ENCODE data around the gene CDH26.

Gene CDH26

GRCh38 chr20:59985864-59986263 is 27.6 kb downstream of the CDH26 start:
- H3K4me1 ChIP-seq (ENCODE audit: control insufficient read depth in 1 of 2, insufficient read depth in 2 of 2, low read length in 2 of 2), result no peaks in the 10 kb centered on the region

GRCh38 chr20:59987135-59987534 is 28.9 kb downstream of the CDH26 start:
- Histone ChIP-seq H3K27me3 (ENCODE audit: low read depth, low read length) (no peaks in the 10 kb centered on the region), H3K27ac (ENCODE audit: low read length) (no peak overlapping the region), H3K4me1 (ENCODE audit: control insufficient read depth in 1 of 2, insufficient read depth in 2 of 2, low read length in 2 of 2) (no peaks in the 10 kb centered on the region), H3K9me3 (ENCODE audit: control insufficient read depth in 1 of 2, low read length in 2 of 2) (no peaks in the 10 kb centered on the region), H3K36me3 (ENCODE audit: control insufficient read depth in 1 of 2, insufficient read depth in 2 of 2, low read length in 2 of 2) (no peaks in the 10 kb centered on the region), H3K4me3 (ENCODE audit: low read depth in 1 of 2, low read length in 2 of 2) (no peak overlapping the region)

More at GRCh38 chr20:59985864-59986263, 27.6 kb downstream of the CDH26 start:
- Histone ChIP-seq H3K27me3 (ENCODE audit: low read depth, low read length) (no peaks in the 10 kb centered on the region), H3K9me3 (ENCODE audit: control insufficient read depth in 1 of 2, low read length in 2 of 2) (no peaks in the 10 kb centered on the region), H3K4me3 (ENCODE audit: low read depth in 1 of 2, low read length in 2 of 2) (no peak overlapping the region), H3K27ac (ENCODE audit: low read length) (no peak overlapping the region), H3K36me3 (ENCODE audit: control insufficient read depth in 1 of 2, insufficient read depth in 2 of 2, low read length in 2 of 2) (no peaks in the 10 kb centered on the region)

GRCh38 chr20:59988141-59988540 is 29.9 kb downstream of the CDH26 start:
- Histone ChIP-seq H3K4me3 (ENCODE audit: low read depth in 1 of 2, low read length in 2 of 2) (no peak overlapping the region), H3K27ac (ENCODE audit: low read length) (no peak overlapping the region), H3K9me3 (ENCODE audit: control insufficient read depth in 1 of 2, low read length in 2 of 2) (no peaks in the 10 kb centered on the region), H3K4me1 (ENCODE audit: control insufficient read depth in 1 of 2, insufficient read depth in 2 of 2, low read length in 2 of 2) (no peaks in the 10 kb centered on the region), H3K27me3 (ENCODE audit: low read depth, low read length) (no peaks in the 10 kb centered on the region), H3K36me3 (ENCODE audit: control insufficient read depth in 1 of 2, insufficient read depth in 2 of 2, low read length in 2 of 2) (no peaks in the 10 kb centered on the region)

- Histone ChIP-seq H3K36me3 (ENCODE audit: control insufficient read depth in 1 of 2, insufficient read depth in 2 of 2, low read length in 2 of 2) (no peaks in the 10 kb centered on the region), H3K27me3 (ENCODE audit: low read depth, low read length) (no peaks in the 10 kb centered on the region), H3K27ac (ENCODE audit: low read length) (no peak overlapping the region), H3K9me3 (ENCODE audit: control insufficient read depth in 1 of 2, low read length in 2 of 2) (no peaks in the 10 kb centered on the region), H3K4me3 (ENCODE audit: low read depth in 1 of 2, low read length in 2 of 2) (no peak overlapping the region), H3K4me1 (ENCODE audit: control insufficient read depth in 1 of 2, insufficient read depth in 2 of 2, low read length in 2 of 2) (peaks cover 6 to 9% of the 10 kb centered on the region in 2 donors)
Measured at GRCh38 chr20:59992526-59993084, 34.4 kb downstream of the CDH26 start.

GRCh38 chr20:59993736-59994430 is 35.7 kb downstream of the CDH26 start:
- Histone ChIP-seq H3K36me3 (ENCODE audit: control insufficient read depth in 1 of 2, insufficient read depth in 2 of 2, low read length in 2 of 2) (peaks cover 0 to 2% of the 10 kb centered on the region in 2 donors), H3K27ac (ENCODE audit: low read length) (no peak overlapping the region), H3K9me3 (ENCODE audit: control insufficient read depth in 1 of 2, low read length in 2 of 2) (no peaks in the 10 kb centered on the region), H3K4me3 (ENCODE audit: low read depth in 1 of 2, low read length in 2 of 2) (peak overlapping the region; percentile 0 to 12), H3K27me3 (ENCODE audit: low read depth, low read length) (no peaks in the 10 kb centered on the region), H3K4me1 (ENCODE audit: control insufficient read depth in 1 of 2, insufficient read depth in 2 of 2, low read length in 2 of 2) (peaks cover 6 to 9% of the 10 kb centered on the region in 2 donors)

- peak overlapping the region; percentile 0 to 12 for H3K4me3 ChIP-seq (ENCODE audit: low read depth in 1 of 2, low read length in 2 of 2)
- no peaks in the 10 kb centered on the region for H3K9me3 ChIP-seq (ENCODE audit: control insufficient read depth in 1 of 2, low read length in 2 of 2)
- H3K4me1 ChIP-seq (ENCODE audit: control insufficient read depth in 1 of 2, insufficient read depth in 2 of 2, low read length in 2 of 2), result peaks cover 6 to 9% of the 10 kb centered on the region in 2 donors
- peaks cover 0 to 7% of the 10 kb centered on the region in 2 donors for H3K36me3 ChIP-seq (ENCODE audit: control insufficient read depth in 1 of 2, insufficient read depth in 2 of 2, low read length in 2 of 2)
- H3K27ac ChIP-seq (ENCODE audit: low read length), result no peak overlapping the region
- H3K27me3 ChIP-seq (ENCODE audit: low read depth, low read length), result no peaks in the 10 kb centered on the region
Measured at GRCh38 chr20:59994697-59995122, 36.5 kb downstream of the CDH26 start.

- Histone ChIP-seq H3K27me3 (ENCODE audit: low read depth, low read length) (no peaks in the 10 kb centered on the region), H3K36me3 (ENCODE audit: control insufficient read depth in 1 of 2, insufficient read depth in 2 of 2, low read length in 2 of 2) (peaks cover 0 to 8% of the 10 kb centered on the region in 2 donors), H3K4me1 (ENCODE audit: control insufficient read depth in 1 of 2, insufficient read depth in 2 of 2, low read length in 2 of 2) (peaks cover 6 to 9% of the 10 kb centered on the region in 2 donors), H3K4me3 (ENCODE audit: low read depth in 1 of 2, low read length in 2 of 2) (no peak overlapping the region), H3K27ac (ENCODE audit: low read length) (no peak overlapping the region), H3K9me3 (ENCODE audit: control insufficient read depth in 1 of 2, low read length in 2 of 2) (no peaks in the 10 kb centered on the region)
Measured at GRCh38 chr20:59996108-59996507, 37.9 kb downstream of the CDH26 start.

GRCh38 chr20:59997896-59998295 is 39.7 kb downstream of the CDH26 start:
- Histone ChIP-seq H3K27me3 (ENCODE audit: low read depth, low read length) (no peaks in the 10 kb centered on the region), H3K27ac (ENCODE audit: low read length) (no peak overlapping the region), H3K4me1 (ENCODE audit: control insufficient read depth in 1 of 2, insufficient read depth in 2 of 2, low read length in 2 of 2) (peaks cover 6 to 9% of the 10 kb centered on the region in 2 donors), H3K9me3 (ENCODE audit: control insufficient read depth in 1 of 2, low read length in 2 of 2) (no peaks in the 10 kb centered on the region), H3K4me3 (ENCODE audit: low read depth in 1 of 2, low read length in 2 of 2) (no peak overlapping the region), H3K36me3 (ENCODE audit: control insufficient read depth in 1 of 2, insufficient read depth in 2 of 2, low read length in 2 of 2) (peaks cover 0 to 13% of the 10 kb centered on the region in 2 donors)

GRCh38 chr20:59999502-59999901 is 41.3 kb downstream of the CDH26 start:
- Histone ChIP-seq H3K9me3 (ENCODE audit: control insufficient read depth in 1 of 2, low read length in 2 of 2) (no peaks in the 10 kb centered on the region), H3K4me1 (ENCODE audit: control insufficient read depth in 1 of 2, insufficient read depth in 2 of 2, low read length in 2 of 2) (peaks cover 0 to 4% of the 10 kb centered on the region in 2 donors), H3K4me3 (ENCODE audit: low read depth in 1 of 2, low read length in 2 of 2) (no peak overlapping the region), H3K36me3 (ENCODE audit: control insufficient read depth in 1 of 2, insufficient read depth in 2 of 2, low read length in 2 of 2) (peaks cover 0 to 16% of the 10 kb centered on the region in 2 donors), H3K27ac (ENCODE audit: low read length) (no peak overlapping the region), H3K27me3 (ENCODE audit: low read depth, low read length) (no peaks in the 10 kb centered on the region)

- no peaks in the 10 kb centered on the region for H3K27me3 ChIP-seq (ENCODE audit: low read depth, low read length)
- no peaks in the 10 kb centered on the region for H3K4me1 ChIP-seq (ENCODE audit: control insufficient read depth in 1 of 2, insufficient read depth in 2 of 2, low read length in 2 of 2)
- no peak overlapping the region for H3K27ac ChIP-seq (ENCODE audit: low read length)
- peaks cover 0 to 16% of the 10 kb centered on the region in 2 donors for H3K36me3 ChIP-seq (ENCODE audit: control insufficient read depth in 1 of 2, insufficient read depth in 2 of 2, low read length in 2 of 2)
- H3K9me3 ChIP-seq (ENCODE audit: control insufficient read depth in 1 of 2, low read length in 2 of 2), result no peaks in the 10 kb centered on the region
- H3K4me3 ChIP-seq (ENCODE audit: low read depth in 1 of 2, low read length in 2 of 2), result no peak overlapping the region
Measured at GRCh38 chr20:60000271-60001042, 42.2 kb downstream of the CDH26 start.

- no peak overlapping the region for H3K27ac ChIP-seq (ENCODE audit: low read length)
- H3K27me3 ChIP-seq (ENCODE audit: low read depth, low read length), result no peaks in the 10 kb centered on the region
- no peaks in the 10 kb centered on the region for H3K4me1 ChIP-seq (ENCODE audit: control insufficient read depth in 1 of 2, insufficient read depth in 2 of 2, low read length in 2 of 2)
- H3K9me3 ChIP-seq (ENCODE audit: control insufficient read depth in 1 of 2, low read length in 2 of 2), result no peaks in the 10 kb centered on the region
- no peak overlapping the region for H3K4me3 ChIP-seq (ENCODE audit: low read depth in 1 of 2, low read length in 2 of 2)
- peaks cover 0 to 16% of the 10 kb centered on the region in 2 donors for H3K36me3 ChIP-seq (ENCODE audit: control insufficient read depth in 1 of 2, insufficient read depth in 2 of 2, low read length in 2 of 2)
Measured at GRCh38 chr20:60001108-60001507, 42.9 kb downstream of the CDH26 start.

All from muscle layer of duodenum (tissue), 2 donors.